Brain microvascular endothelial cell (primary cell): ENCODE measurements around the gene ZBTB25.

Source experiments
- DNase-seq: peaks from one replicate; pipeline ENCODE4 v3.0.0-alpha.2; 2020
- H3K27ac ChIP-seq: fragments of 250-450 bp; sonication (Bioruptor Pico); 2 replicates; pipeline ENCODE4 v1.5.1; 2020; ENCODE audit warnings: mild to moderate bottlenecking, moderate library complexity
- H3K27me3 ChIP-seq: fragments of 250-450 bp; sonication (Bioruptor Pico); replicated peaks from 2 replicates; pipeline ENCODE4 v1.5.1; 2020; ENCODE audit warnings: mild to moderate bottlenecking
- H3K36me3 ChIP-seq: fragments of 250-450 bp; sonication (Bioruptor Pico); replicated peaks from 2 replicates; pipeline ENCODE4 v1.5.1; 2020; ENCODE audit warnings: mild to moderate bottlenecking
- H3K4me3 ChIP-seq: 2 replicates; pipeline ENCODE4 v1.5.1; 2011; ENCODE audit warnings: low read depth, mild to moderate bottlenecking, control low read depth, low read length, moderate library complexity
- in situ Hi-C: cut with HindIII; loops from 2 replicates; pipeline ENCODE4 v1.10.0; 2017; ENCODE audit warnings: low sequenced_read_pairs, low pct_ligation_motif_present
- TF ChIP-seq, protein P1 (sequence below): IDR thresholded peaks from 2 replicates; pipeline ENCODE4 v1.5.1; 2011; ENCODE audit warnings: low read depth, mild to moderate bottlenecking, moderate library complexity, low read length, control low read depth, inconsistent platforms; ENCODE audit errors: missing control alignments

Gene ZBTB25

DNA sequence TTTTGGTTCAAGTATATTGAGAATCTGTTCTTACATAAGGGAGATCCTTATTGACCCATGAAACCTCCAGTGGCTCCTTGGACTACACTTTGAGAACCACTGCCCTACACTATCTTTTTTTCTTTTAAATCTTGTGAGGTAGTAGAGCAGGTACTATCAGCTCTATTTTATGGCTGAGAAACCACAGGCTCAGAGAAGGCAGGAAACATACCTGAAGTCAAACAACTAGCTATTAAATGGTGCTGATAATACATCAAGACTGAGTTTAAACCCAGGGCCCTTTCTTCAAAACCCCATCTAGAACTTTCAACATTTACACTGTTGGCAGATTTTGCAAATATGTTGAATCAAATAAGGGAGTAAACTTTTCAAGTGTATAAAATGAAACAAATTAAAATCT is 6.9 kb downstream of the ZBTB25 start:
- no peaks in the 10 kb centered on the region for H3K27me3 ChIP-seq
- in situ Hi-C loops = no loop called here
- TF ChIP-seq, protein P1, sequence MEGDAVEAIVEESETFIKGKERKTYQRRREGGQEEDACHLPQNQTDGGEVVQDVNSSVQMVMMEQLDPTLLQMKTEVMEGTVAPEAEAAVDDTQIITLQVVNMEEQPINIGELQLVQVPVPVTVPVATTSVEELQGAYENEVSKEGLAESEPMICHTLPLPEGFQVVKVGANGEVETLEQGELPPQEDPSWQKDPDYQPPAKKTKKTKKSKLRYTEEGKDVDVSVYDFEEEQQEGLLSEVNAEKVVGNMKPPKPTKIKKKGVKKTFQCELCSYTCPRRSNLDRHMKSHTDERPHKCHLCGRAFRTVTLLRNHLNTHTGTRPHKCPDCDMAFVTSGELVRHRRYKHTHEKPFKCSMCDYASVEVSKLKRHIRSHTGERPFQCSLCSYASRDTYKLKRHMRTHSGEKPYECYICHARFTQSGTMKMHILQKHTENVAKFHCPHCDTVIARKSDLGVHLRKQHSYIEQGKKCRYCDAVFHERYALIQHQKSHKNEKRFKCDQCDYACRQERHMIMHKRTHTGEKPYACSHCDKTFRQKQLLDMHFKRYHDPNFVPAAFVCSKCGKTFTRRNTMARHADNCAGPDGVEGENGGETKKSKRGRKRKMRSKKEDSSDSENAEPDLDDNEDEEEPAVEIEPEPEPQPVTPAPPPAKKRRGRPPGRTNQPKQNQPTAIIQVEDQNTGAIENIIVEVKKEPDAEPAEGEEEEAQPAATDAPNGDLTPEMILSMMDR = no peak
- DNase-seq = no peak
- H3K27ac ChIP-seq = no peak overlapping the region
- no peak overlapping the region for H3K4me3 ChIP-seq
- H3K36me3 ChIP-seq = no peaks in the 10 kb centered on the region

GRCh38 chr14:64495252-64495651 is 8.4 kb downstream of the ZBTB25 start:
- in situ Hi-C loops = no loop called here
- Histone ChIP-seq H3K4me3 (no peak overlapping the region), H3K27ac (no peak overlapping the region), H3K36me3 (no peaks in the 10 kb centered on the region), H3K27me3 (no peaks in the 10 kb centered on the region)
- TF ChIP-seq, protein P1 = no peak
- no peak for DNase-seq

DNA sequence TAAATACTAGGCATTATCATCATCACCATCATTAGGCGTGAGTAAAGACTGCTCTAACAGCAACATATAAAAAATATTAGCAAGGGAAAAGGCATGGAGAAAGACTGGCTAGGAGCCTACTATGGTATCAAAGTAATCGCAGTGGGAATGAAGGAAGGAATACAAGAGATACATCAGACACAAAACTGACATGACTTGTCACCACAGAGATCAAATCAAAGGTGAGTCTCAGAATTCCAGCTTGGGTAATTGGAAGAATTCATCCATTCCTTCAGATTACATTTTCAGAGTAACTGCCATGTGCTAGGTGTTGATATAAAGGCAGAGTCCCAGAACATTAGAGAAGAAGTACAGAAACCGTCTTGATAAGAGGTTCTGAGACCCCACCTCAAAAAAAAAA is 10.2 kb downstream of the ZBTB25 start:
- Histone ChIP-seq H3K4me3 (no peak overlapping the region), H3K36me3 (peaks cover 6% of the 10 kb centered on the region), H3K27me3 (no peaks in the 10 kb centered on the region), H3K27ac (no peak overlapping the region)
- DNase-seq = no peak
- in situ Hi-C loops = no loop called here
- TF ChIP-seq, protein P1 = no peak

- Histone ChIP-seq H3K4me3 (no peak overlapping the region), H3K36me3 (peaks cover 7% of the 10 kb centered on the region), H3K27ac (no peak overlapping the region), H3K27me3 (no peaks in the 10 kb centered on the region)
- DNase-seq = no peak
- TF ChIP-seq, protein P1 = no peak
- in situ Hi-C loops = no loop called here
Measured at GRCh38 chr14:64491637-64492036, 12.0 kb downstream of the ZBTB25 start.

DNA sequence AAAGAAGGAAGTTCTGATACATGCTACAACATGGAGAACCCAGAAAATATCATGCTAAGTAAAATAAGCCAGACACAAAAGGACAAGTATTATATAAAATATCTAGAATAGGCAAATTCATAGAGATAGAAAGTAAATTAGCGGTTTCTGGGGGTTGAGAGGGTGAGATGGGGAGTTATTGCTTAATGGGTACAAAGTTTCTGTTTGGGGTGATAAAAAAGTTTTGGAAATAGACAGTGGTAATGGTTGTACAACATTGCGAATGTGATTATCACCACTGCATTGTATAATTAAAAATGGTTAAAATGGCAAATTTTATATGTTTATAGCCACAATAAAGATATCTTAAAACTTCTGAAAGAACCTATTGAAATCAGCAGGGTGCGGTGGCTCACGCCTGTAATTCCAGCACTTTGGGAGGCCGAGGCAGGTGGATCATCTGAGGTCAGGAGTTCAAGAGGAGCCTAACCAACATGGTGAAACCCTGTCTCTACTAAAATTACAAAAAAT is 15.0 kb downstream of the ZBTB25 start:
- in situ Hi-C loops = no loop called here
- H3K36me3 ChIP-seq = peaks cover 7% of the 10 kb centered on the region

More for the DNA sequence above, 15.0 kb downstream of the ZBTB25 start:
- TF ChIP-seq, protein P1 = no peak
- no peak for DNase-seq
- H3K27me3 ChIP-seq = no peaks in the 10 kb centered on the region
- no peak overlapping the region for H3K27ac ChIP-seq
- H3K4me3 ChIP-seq = no peak overlapping the region
